ENCODE data around the gene CDK5RAP2.

- no peak for TF ChIP-seq CTCF (IDR thresholded peaks at IDR 0.05; ENCODE audit: borderline replicate concordance, extremely low read depth, low read length, poor library complexity, severe bottlenecking)
- no peak for TF ChIP-seq EZH2 (IDR thresholded peaks at IDR 0.05; ENCODE audit: borderline replicate concordance, low read depth, low read length, severe bottlenecking)
Observed at GRCh38 chr9:120587328-120587727, 7.4 kb upstream of the CDK5RAP2 start.
